DND-41 (cell line): Measurements from ENCODE around the gene DHCR7.
"Not testable (repeated sequence)": the region's sequence is repeated elsewhere in the genome, so short reads cannot be mapped to it uniquely, and the experiment has no call there.

Experiments used
- ATAC-seq: fragments of 200-7000 bp; cut with Tn5 transposase; 3 replicates; pipeline ENCODE4 v1.9.1; 2021; ENCODE audit warnings: low read depth; ENCODE audit not compliant: insufficient read depth
- DNase-seq: peaks from one replicate; pipeline ENCODE4 v3.0.0-alpha.2; 2020
- H2AFZ ChIP-seq: 2 replicates; pipeline ENCODE4 v1.6.0; 2012; ENCODE audit warnings: low read depth, low read length
- H3K27ac ChIP-seq: 2 replicates; pipeline ENCODE4 v1.5.1; 2012; ENCODE audit warnings: low read length, inconsistent platforms
- H3K27me3 ChIP-seq: fragments of 200-600 bp; sonication (generic); 2 replicates; pipeline ENCODE4 v1.6.0; 2012; ENCODE audit warnings: low read length, mild to moderate bottlenecking, inconsistent platforms; ENCODE audit not compliant: insufficient read depth, poor library complexity
- H3K36me3 ChIP-seq: 2 replicates; pipeline ENCODE4 v1.5.1; 2012; ENCODE audit warnings: low read length, inconsistent platforms; ENCODE audit not compliant: insufficient read depth
- H3K4me1 ChIP-seq: 2 replicates; pipeline ENCODE4 v1.5.1; 2012; ENCODE audit warnings: mild to moderate bottlenecking, low read length; ENCODE audit not compliant: insufficient read depth
- H3K4me2 ChIP-seq: 2 replicates; pipeline ENCODE4 v1.6.0; 2012; ENCODE audit warnings: mild to moderate bottlenecking, moderate library complexity, low read length, inconsistent platforms; ENCODE audit not compliant: insufficient read depth
- H3K4me3 ChIP-seq, 2 experiments: fragments of 200-600 bp in 1 of 2; shearing (Covaris generic) in 1 of 2; 2 replicates each; pipeline ENCODE4 v1.5.1; 2012 to 2016; ENCODE audit warnings: inconsistent platforms in 2 of 2, low read length in 2 of 2, mild to moderate bottlenecking in 2 of 2, low read depth in 1 of 2, moderate library complexity in 1 of 2
- H3K79me2 ChIP-seq: 2 replicates; pipeline ENCODE4 v1.6.0; 2012; ENCODE audit warnings: low read length, inconsistent platforms; ENCODE audit not compliant: insufficient read depth
- H3K9ac ChIP-seq: 2 replicates; pipeline ENCODE4 v1.6.0; 2012; ENCODE audit warnings: low read depth, mild to moderate bottlenecking, inconsistent platforms, low read length, moderate library complexity
- H3K9me3 ChIP-seq: 2 replicates; pipeline ENCODE4 v1.5.1; 2012; ENCODE audit warnings: low read length, moderate library complexity, mild to moderate bottlenecking, inconsistent platforms; ENCODE audit not compliant: insufficient read depth, severe bottlenecking
- H4K20me1 ChIP-seq: 2 replicates; pipeline ENCODE4 v1.6.0; 2012; ENCODE audit warnings: low read length; ENCODE audit not compliant: insufficient read depth
- CTCF ChIP-seq: IDR thresholded peaks from 2 replicates; pipeline ENCODE4 v1.5.1; 2012; ENCODE audit warnings: borderline replicate concordance, low read length, moderate library complexity, mild to moderate bottlenecking; ENCODE audit not compliant: poor library complexity, severe bottlenecking; ENCODE audit errors: extremely low read depth
- EZH2 ChIP-seq: IDR thresholded peaks from 3 replicates; pipeline ENCODE4 v1.6.1; 2012; ENCODE audit warnings: borderline replicate concordance, low read depth, mild to moderate bottlenecking, moderate library complexity, low read length, inconsistent platforms; ENCODE audit not compliant: severe bottlenecking

DHCR7 gene

GRCh38 chr11:71423181-71423790 lies 24.9 kb downstream of the DHCR7 start:
- H3K9ac ChIP-seq, result no peak overlapping the region
- no peak overlapping the region for H2AFZ ChIP-seq
- no peaks in the 10 kb centered on the region for H3K36me3 ChIP-seq
- H3K27ac ChIP-seq, result no peak overlapping the region
- no peak overlapping the region for H3K4me2 ChIP-seq
- no peaks in the 10 kb centered on the region for H3K4me1 ChIP-seq
- H4K20me1 ChIP-seq, result no peaks in the 10 kb centered on the region
- no peaks in the 10 kb centered on the region for H3K27me3 ChIP-seq
- H3K9me3 ChIP-seq, result no peaks in the 10 kb centered on the region
- no peak overlapping the region for H3K4me3 ChIP-seq
- no peak for TF ChIP-seq EZH2
- no peak for TF ChIP-seq CTCF
- no peaks in the 10 kb centered on the region for H3K79me2 ChIP-seq
- DNase-seq (no peak), ATAC-seq (no peak)

DNA sequence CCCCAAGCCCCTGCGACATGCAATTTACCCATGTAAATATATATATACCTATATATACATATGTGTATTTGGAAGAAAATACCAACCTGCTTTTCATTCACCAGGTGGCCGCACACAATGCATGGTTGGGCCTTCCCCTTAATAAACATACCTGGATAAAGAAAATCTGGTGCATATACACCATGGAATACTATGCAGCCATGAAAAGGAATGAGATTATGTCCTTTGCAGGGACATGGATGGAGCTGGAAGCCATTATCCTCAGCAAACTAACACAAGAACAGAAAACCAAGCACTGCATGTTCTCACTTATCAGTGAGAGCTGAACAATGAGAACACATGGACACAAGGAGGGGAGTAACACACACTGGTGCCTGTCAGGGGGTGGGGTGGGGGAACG lies 25.9 kb downstream of the DHCR7 start:
- H2AFZ ChIP-seq, H3K79me2 ChIP-seq, H4K20me1 ChIP-seq, H3K4me3 ChIP-seq, DNase-seq, H3K9ac ChIP-seq, H3K36me3 ChIP-seq, H3K9me3 ChIP-seq, ATAC-seq, H3K27me3 ChIP-seq, H3K27ac ChIP-seq, H3K4me1 ChIP-seq, H3K4me2 ChIP-seq: not testable (repeated sequence)

GRCh38 chr11:71421392-71421950 lies 26.7 kb downstream of the DHCR7 start:
- H3K27me3 ChIP-seq, result no peaks in the 10 kb centered on the region
- TF ChIP-seq CTCF (no peak), EZH2 (no peak)
- H3K27ac ChIP-seq, result no peak overlapping the region
- no peaks in the 10 kb centered on the region for H4K20me1 ChIP-seq
- no peak overlapping the region for H3K4me2 ChIP-seq
- ATAC-seq (no peak), DNase-seq (no peak)
- H3K36me3 ChIP-seq, result no peaks in the 10 kb centered on the region
- no peaks in the 10 kb centered on the region for H3K9me3 ChIP-seq
- H2AFZ ChIP-seq, result no peak overlapping the region
- H3K4me1 ChIP-seq, result no peaks in the 10 kb centered on the region
- no peak overlapping the region for H3K4me3 ChIP-seq
- H3K9ac ChIP-seq, result no peak overlapping the region
- H3K79me2 ChIP-seq, result no peaks in the 10 kb centered on the region

GRCh38 chr11:71420455-71421241 lies 27.5 kb downstream of the DHCR7 start:
- TF ChIP-seq EZH2 (no peak), CTCF (peak; percentile 82)
- H3K9ac ChIP-seq, result no peak overlapping the region
- no peaks in the 10 kb centered on the region for H3K9me3 ChIP-seq
- no peak overlapping the region for H2AFZ ChIP-seq
- H3K27me3 ChIP-seq, result no peaks in the 10 kb centered on the region
- H4K20me1 ChIP-seq, result no peaks in the 10 kb centered on the region
- no peak overlapping the region for H3K4me3 ChIP-seq
- no peaks in the 10 kb centered on the region for H3K4me1 ChIP-seq
- ATAC-seq, result no peak
- no peak overlapping the region for H3K27ac ChIP-seq
- H3K79me2 ChIP-seq, result no peaks in the 10 kb centered on the region
- peak; percentile 34 for DNase-seq
- H3K36me3 ChIP-seq, result no peaks in the 10 kb centered on the region
- no peak overlapping the region for H3K4me2 ChIP-seq
